Common myeloid progenitor, CD34-positive (primary cell): ENCODE results near the gene DECR2.
"Not testable (repeated sequence)": the region's sequence is repeated elsewhere in the genome, so short reads cannot be mapped to it uniquely, and the experiment has no call there.

Source experiments
- CTCF ChIA-PET: fragments of 350-600 bp; sonication (Branson Sonifier 250); formaldehyde crosslinking; loops from one replicate; lab custom pipeline; 2021; ENCODE audit warnings: antibody characterized with exemption; lab: Charles Lee
- POLR2A ChIA-PET: fragments of 350-600 bp; sonication (Branson Sonifier 250); formaldehyde crosslinking; loops from one replicate; lab custom pipeline; 2021; ENCODE audit warnings: antibody characterized with exemption; lab: Charles Lee
- DNase-seq, 3 donors: peaks; one replicate each; pipeline versions ENCODE4 v3.0.0 to v3.0.0-alpha.2; 2013
- H3K27ac ChIP-seq, 2 experiments: 1 replicate in 1 of 2; 2 replicates in 1 of 2; pipeline ENCODE4 v1.7.0; 2013; ENCODE audit warnings: inconsistent platforms in 2 of 2, low read length in 2 of 2, mild to moderate bottlenecking in 2 of 2, low read depth in 1 of 2, moderate library complexity in 1 of 2; ENCODE audit not compliant: severe bottlenecking in 2 of 2, insufficient read depth in 1 of 2, poor library complexity in 1 of 2
- H3K27me3 ChIP-seq, 5 experiments: replicated peaks in 2 of 5; 1 replicate in 3 of 5; 2 replicates in 2 of 5; pipeline versions ENCODE4 v1.6.1 to v1.7.0; 2013; ENCODE audit warnings: low read length in 4 of 5, mild to moderate bottlenecking in 2 of 5, moderate library complexity in 2 of 5, inconsistent platforms in 1 of 5; ENCODE audit not compliant: insufficient read depth in 5 of 5, control insufficient read depth in 4 of 5
- H3K36me3 ChIP-seq, 4 experiments: 1 replicate in 2 of 4; 2 replicates in 2 of 4; pipeline versions ENCODE4 v1.6.1 to v1.7.0; 2013; ENCODE audit warnings: low read length in 3 of 4, control low read depth in 1 of 4, mild to moderate bottlenecking in 1 of 4; ENCODE audit not compliant: control insufficient read depth in 4 of 4, insufficient read depth in 4 of 4
- H3K4me1 ChIP-seq, 4 experiments: 1 replicate in 3 of 4; 2 replicates in 1 of 4; pipeline versions ENCODE4 v1.6.1 to v1.7.1; 2013; ENCODE audit warnings: low read length in 3 of 4, mild to moderate bottlenecking in 3 of 4, control low read depth in 1 of 4, inconsistent platforms in 1 of 4, moderate library complexity in 1 of 4; ENCODE audit not compliant: control insufficient read depth in 4 of 4, insufficient read depth in 4 of 4; ENCODE audit errors: control extremely low read depth in 1 of 4
- H3K4me3 ChIP-seq, 7 experiments: 1 replicate in 4 of 7; 2 replicates in 3 of 7; pipeline versions ENCODE4 v1.5.1 to v1.7.0; 2013; ENCODE audit warnings: mild to moderate bottlenecking in 7 of 7, low read length in 6 of 7, moderate library complexity in 6 of 7, inconsistent platforms in 2 of 7, low read depth in 2 of 7, control low read depth in 1 of 7; ENCODE audit not compliant: insufficient read depth in 4 of 7, control insufficient read depth in 1 of 7; ENCODE audit errors: extremely low read depth in 1 of 7
- H3K9me3 ChIP-seq, 5 experiments: 1 replicate in 4 of 5; 2 replicates in 1 of 5; pipeline versions ENCODE4 v1.6.1 to v1.7.1; 2013; ENCODE audit warnings: low read length in 4 of 5, mild to moderate bottlenecking in 2 of 5, inconsistent platforms in 1 of 5, low read depth in 1 of 5, moderate library complexity in 1 of 5; ENCODE audit not compliant: control insufficient read depth in 4 of 5, insufficient read depth in 2 of 5; ENCODE audit errors: control extremely low read depth in 1 of 5
- WGBS: methylation state at CpG from one replicate; pipeline ENCODE4 v1.1.5; 2013; ENCODE audit not compliant: insufficient coverage; 5-methylcytosine and 5-hydroxymethylcytosine counted together

DECR2 gene

GRCh38 chr16:362702-362999 is 39.0 kb upstream of the DECR2 start:
- H3K9me3 ChIP-seq, POLR2A ChIA-PET, H3K27me3 ChIP-seq, H3K4me3 ChIP-seq, H3K27ac ChIP-seq, DNase-seq, H3K4me1 ChIP-seq: not testable (repeated sequence)
- 95% methylated on average over 15 of the region's 24 CpGs for WGBS
- H3K36me3 ChIP-seq: peaks cover 0 to 16% (median 11%) of the 10 kb centered on the region in 4 experiments
- CTCF ChIA-PET: interaction anchor here (0.8 to 3.1 kb wide), 16 partner anchors 8 to 262 kb away, joined by 3 to 16 read pairs (median 4); partner anchors contain the start of genes DECR2, FAM234A and MRPL28

- no peak for DNase-seq
- peaks cover 0 to 21% (median 16%) of the 10 kb centered on the region in 4 experiments for H3K36me3 ChIP-seq
- ChIA-PET CTCF (interaction anchor here (0.7 to 3.1 kb wide), 10 partner anchors 12 to 257 kb away, joined by 3 to 16 read pairs (median 5); partner anchors contain the start of genes DECR2 and FAM234A), POLR2A (no interaction called here)
- no peaks in the 10 kb centered on the region for H3K9me3 ChIP-seq
- peaks cover 0 to 9% (median 0%) of the 10 kb centered on the region in 5 experiments for H3K27me3 ChIP-seq
- H3K4me3 ChIP-seq: no peak overlapping the region
- H3K4me1 ChIP-seq: peaks cover 0 to 3% (median 0%) of the 10 kb centered on the region in 4 experiments
- 90% methylated on average over 18 of the region's 20 CpGs for WGBS
- no peak overlapping the region for H3K27ac ChIP-seq
These were observed 38.4 kb upstream of the DECR2 start for GRCh38 chr16:363110-363765.

- POLR2A ChIA-PET: no interaction called here
- Histone ChIP-seq H3K4me3 (no peak overlapping the region), H3K27me3 (peaks cover 0 to 9% (median 0%) of the 10 kb centered on the region in 5 experiments), H3K36me3 (peaks cover 0 to 28% (median 23%) of the 10 kb centered on the region in 4 experiments), H3K27ac (no peak overlapping the region), H3K9me3 (no peaks in the 10 kb centered on the region), H3K4me1 (peaks cover 0 to 3% (median 0%) of the 10 kb centered on the region in 4 experiments)
- CTCF ChIA-PET: interaction anchor here (0.6 to 2.8 kb wide), 5 partner anchors 9 to 257 kb away, joined by 3 to 12 read pairs (median 5); partner anchors contain the start of gene DECR2
- WGBS: 61% methylated on average over 10 of the region's 24 CpGs
- no peak for DNase-seq
These were observed 37.8 kb upstream of the DECR2 start for GRCh38 chr16:363766-364490.

GRCh38 chr16:364595-365491 is 36.8 kb upstream of the DECR2 start:
- Histone ChIP-seq H3K27me3 (peaks cover 0 to 9% (median 0%) of the 10 kb centered on the region in 5 experiments), H3K4me3 (no peak overlapping the region), H3K27ac (no peak overlapping the region), H3K9me3 (no peaks in the 10 kb centered on the region), H3K4me1 (peaks cover 0 to 8% (median 5%) of the 10 kb centered on the region in 4 experiments), H3K36me3 (peaks cover 0 to 34% (median 27%) of the 10 kb centered on the region in 4 experiments)
- WGBS: 71% methylated on average over 18 of the region's 19 CpGs
- no peak for DNase-seq
- ChIA-PET POLR2A (no interaction called here), CTCF (interaction anchor here (0.6 to 1.9 kb wide), 6 partner anchors 8 to 300 kb away, joined by 3 to 5 read pairs (median 4); no protein-coding TSS in a partner anchor)

- no peak for DNase-seq
- ChIA-PET POLR2A (no interaction called here), CTCF (interaction anchor here (1.3 to 1.8 kb wide), 4 partner anchors 10 to 260 kb away, joined by 3 to 5 read pairs (median 4); partner anchors contain the start of gene PGAP6)
- peaks cover 0 to 37% (median 28%) of the 10 kb centered on the region in 4 experiments for H3K36me3 ChIP-seq
- peaks cover 0 to 9% (median 0%) of the 10 kb centered on the region in 5 experiments for H3K27me3 ChIP-seq
- no peak overlapping the region for H3K27ac ChIP-seq
- WGBS: 91% methylated on average over 9 of the region's 10 CpGs
- H3K9me3 ChIP-seq: no peaks in the 10 kb centered on the region
- no peak overlapping the region for H3K4me3 ChIP-seq
- H3K4me1 ChIP-seq: peaks cover 0 to 18% (median 16%) of the 10 kb centered on the region in 4 experiments
These were observed 35.2 kb upstream of the DECR2 start for GRCh38 chr16:366476-366875.

GRCh38 chr16:367333-367903 is 34.3 kb upstream of the DECR2 start:
- H3K9me3 ChIP-seq: no peaks in the 10 kb centered on the region
- POLR2A ChIA-PET: no interaction called here

More at GRCh38 chr16:367333-367903, 34.3 kb upstream of the DECR2 start:
- no peak overlapping the region for H3K4me3 ChIP-seq
- no peak for DNase-seq
- H3K36me3 ChIP-seq: peaks cover 0 to 46% (median 34%) of the 10 kb centered on the region in 4 experiments
- 98% methylated on average over 13 of the region's 18 CpGs for WGBS
- H3K27me3 ChIP-seq: peaks cover 0 to 9% (median 0%) of the 10 kb centered on the region in 5 experiments
- peaks cover 0 to 17% (median 16%) of the 10 kb centered on the region in 4 experiments for H3K4me1 ChIP-seq
- H3K27ac ChIP-seq: no peak overlapping the region
- CTCF ChIA-PET: interaction anchor here (1.3 to 1.8 kb wide), 3 partner anchors 14 to 261 kb away, joined by 3 to 5 read pairs (median 4); partner anchors contain the start of gene PGAP6
